HepG2 (cell line): ENCODE data around the gene PMEPA1. TPM values are rescaled to one million over a fixed set of nuclear protein-coding genes. Genes with fewer than 3 reads are reported as not detected.

Experiments used
- ATAC-seq: fragments of 200-7000 bp; cut with Tn5 transposase; 3 replicates; pipeline ENCODE4 v1.9.1; 2020; ENCODE audit warnings: mild to moderate bottlenecking, moderate library complexity
- BruUV-seq: library from RNA; stranded (reverse); fragments of 400-500 nt; replicated peaks from 2 replicates; lab custom pipeline; 2021; lab: Mats Ljungman, UMichigan
- CTCF ChIA-PET: fragments of 300-600 bp; formaldehyde crosslinking; extraction: SDS; loops from one replicate; lab custom pipeline; 2021; ENCODE audit warnings: low total read pairs, inconsistent platforms, low intra/inter-chr PET ratio; lab: Yijun Ruan, JAX
- POLR2A ChIA-PET: fragments of 350-600 bp; sonication (Branson Sonifier 250); formaldehyde crosslinking; loops from one replicate; lab custom pipeline; 2020; ENCODE audit warnings: antibody characterized with exemption, inconsistent platforms; lab: Yijun Ruan, JAX
- DNase-seq: peaks from one replicate; pipeline ENCODE4 v3.0.0-alpha.2; 2015; ENCODE audit warnings: low spot score
- FAIRE-seq: peaks from 3 replicates; lab custom pipeline; 2011; peaks lifted over from hg19 to GRCh38; lab: Jason Lieb, UNC
- H2AFZ ChIP-seq: one replicate; pipeline ENCODE4 v1.6.1; 2011; ENCODE audit warnings: low read length, inconsistent platforms
- H3K27ac ChIP-seq: fragments of 300-600 bp; 3 replicates; pipeline ENCODE4 v1.8.0; 2011; ENCODE audit warnings: mixed run types, mild to moderate bottlenecking, mixed read lengths, low read length, inconsistent platforms; ENCODE audit not compliant: insufficient read depth; ENCODE audit errors: extremely low read length
- H3K27me3 ChIP-seq, 2 experiments: fragments of 200-600 bp in 1 of 2; 2 replicates in 1 of 2; 3 replicates in 1 of 2; pipeline versions ENCODE4 v1.6.0 to v1.8.0; 2011; ENCODE audit warnings: low read length in 2 of 2, mild to moderate bottlenecking in 2 of 2, moderate library complexity in 2 of 2, inconsistent platforms in 1 of 2; ENCODE audit not compliant: insufficient read depth in 2 of 2, control insufficient read depth in 1 of 2
- H3K36me3 ChIP-seq, 2 experiments: fragments of 200-600 bp in 1 of 2; replicated peaks in 1 of 2; 2 replicates in 1 of 2; 3 replicates in 1 of 2; pipeline versions ENCODE4 v1.5.1 to v1.8.0; 2011; ENCODE audit warnings: low read length in 2 of 2, inconsistent platforms in 1 of 2; ENCODE audit not compliant: insufficient read depth in 2 of 2, control insufficient read depth in 1 of 2
- H3K4me1 ChIP-seq: 2 replicates; pipeline ENCODE4 v1.5.1; 2012; ENCODE audit warnings: low read length, inconsistent platforms; ENCODE audit not compliant: insufficient read depth
- H3K4me2 ChIP-seq: 2 replicates; pipeline ENCODE4 v1.6.0; 2011; ENCODE audit warnings: low read depth, low read length, inconsistent platforms
- H3K4me3 ChIP-seq, 3 experiments: fragments of 200-600 bp in 1 of 3; sonication (generic), shearing (Covaris generic) in 1 of 3; replicated peaks in 1 of 3; 2 replicates each; pipeline ENCODE4 v1.5.1; 2011 to 2016; ENCODE audit warnings: low read length in 3 of 3, inconsistent platforms in 2 of 3, low read depth in 2 of 3, mild to moderate bottlenecking in 2 of 3, control low read depth in 1 of 3, mixed read lengths in 1 of 3; ENCODE audit not compliant: insufficient read depth in 1 of 3
- H3K79me2 ChIP-seq: one replicate; pipeline ENCODE4 v1.6.1; 2011; ENCODE audit warnings: low read length, inconsistent platforms; ENCODE audit not compliant: insufficient read depth
- H3K9ac ChIP-seq: 2 replicates; pipeline ENCODE4 v1.6.0; 2011; ENCODE audit warnings: mild to moderate bottlenecking, low read depth, low read length, inconsistent platforms; ENCODE audit not compliant: insufficient read depth
- H3K9me3 ChIP-seq: 2 replicates; pipeline ENCODE4 v1.5.1; 2012; ENCODE audit warnings: mild to moderate bottlenecking, low read length
- H4K20me1 ChIP-seq: 2 replicates; pipeline ENCODE4 v1.6.0; 2011; ENCODE audit warnings: inconsistent platforms, mild to moderate bottlenecking, low read length, moderate library complexity; ENCODE audit not compliant: insufficient read depth
- ATF7 ChIP-seq, 2 experiments: fragments of 450-650 bp in 1 of 2; sonication (generic) in 1 of 2; formaldehyde crosslinking in 1 of 2; IDR thresholded peaks; 2 replicates each; pipeline versions ENCODE4 v1.4.0 to v1.6.1; 2016 to 2020; ENCODE audit warnings: antibody characterized with exemption in 1 of 2, mild to moderate bottlenecking in 1 of 2, missing genetic modification reagents in 1 of 2
- CENPBD1 ChIP-seq: sonication (generic); formaldehyde crosslinking; IDR thresholded peaks from 2 replicates; pipeline ENCODE4 v1.8.0; 2022; ENCODE audit warnings: missing genetic modification reagents, low read depth, mild to moderate bottlenecking, borderline replicate concordance
- GATA4 ChIP-seq: sonication (generic); IDR thresholded peaks from 2 replicates; pipeline ENCODE4 v1.6.1; 2016; ENCODE audit warnings: antibody characterized with exemption, low read depth, borderline replicate concordance
- GZF1 ChIP-seq: sonication (generic); formaldehyde crosslinking; IDR thresholded peaks from 2 replicates; pipeline ENCODE4 v1.5.1; 2020; ENCODE audit warnings: mild to moderate bottlenecking, missing genetic modification reagents
- HNRNPUL1 ChIP-seq: fragments of 200-400 bp; formaldehyde crosslinking; IDR thresholded peaks from 2 replicates; pipeline ENCODE4 v1.6.1; 2017; ENCODE audit warnings: low read depth, mild to moderate bottlenecking, low read length, moderate library complexity
- MLLT10 ChIP-seq: sonication (generic); formaldehyde crosslinking; IDR thresholded peaks from 2 replicates; pipeline ENCODE4 v1.4.0; 2020; ENCODE audit warnings: missing genetic modification reagents
- PRDM15 ChIP-seq: sonication (generic); formaldehyde crosslinking; IDR thresholded peaks from 2 replicates; pipeline ENCODE4 v1.4.0; 2020; ENCODE audit warnings: missing genetic modification reagents
- RFX1 ChIP-seq: fragments of 450-650 bp; IDR thresholded peaks from 2 replicates; pipeline ENCODE4 v1.6.1; 2017
- RFXAP ChIP-seq: sonication (generic); formaldehyde crosslinking; IDR thresholded peaks from 2 replicates; pipeline ENCODE4 v1.4.0; 2020; ENCODE audit warnings: missing genetic modification reagents, borderline replicate concordance
- USF2 ChIP-seq, 2 experiments: sonication (generic) in 1 of 2; formaldehyde crosslinking in 1 of 2; IDR thresholded peaks; 2 replicates each; pipeline versions ENCODE4 v1.5.1 to v1.6.1; 2011 to 2020; ENCODE audit warnings: borderline replicate concordance in 1 of 2, low read depth in 1 of 2, low read length in 1 of 2, mild to moderate bottlenecking in 1 of 2, missing genetic modification reagents in 1 of 2, moderate library complexity in 1 of 2
- ZBTB7A ChIP-seq: sonication (generic); formaldehyde crosslinking; IDR thresholded peaks from 2 replicates; pipeline ENCODE4 v1.8.0; 2022; ENCODE audit warnings: mild to moderate bottlenecking, missing genetic modification reagents
- ZNF253 ChIP-seq: sonication (generic); formaldehyde crosslinking; IDR thresholded peaks from 2 replicates; pipeline ENCODE4 v1.8.0; 2022; ENCODE audit warnings: mild to moderate bottlenecking, missing genetic modification reagents, borderline replicate concordance
- ZNF543 ChIP-seq: sonication (generic); formaldehyde crosslinking; IDR thresholded peaks from 2 replicates; pipeline ENCODE4 v1.4.0; 2020; ENCODE audit warnings: mild to moderate bottlenecking, missing genetic modification reagents
- ZNF563 ChIP-seq: sonication (generic); formaldehyde crosslinking; IDR thresholded peaks from 2 replicates; pipeline ENCODE4 v1.8.0; 2022; ENCODE audit warnings: mild to moderate bottlenecking, moderate library complexity, missing genetic modification reagents
- ZNF775 ChIP-seq: sonication (generic); formaldehyde crosslinking; IDR thresholded peaks from 2 replicates; pipeline ENCODE4 v1.4.0; 2020; ENCODE audit warnings: missing genetic modification reagents, mild to moderate bottlenecking, moderate library complexity, borderline replicate concordance
- ZNF777 ChIP-seq: sonication (generic); formaldehyde crosslinking; IDR thresholded peaks from 2 replicates; pipeline ENCODE4 v1.4.0; 2020; ENCODE audit warnings: missing genetic modification reagents
- WGBS: methylation state at CpG from one replicate; pipeline ENCODE4 v1.1.6; 2017; ENCODE audit warnings: low lambda C conversion rate; 5-methylcytosine and 5-hydroxymethylcytosine counted together
- in situ Hi-C: cut with HindIII; loops from 2 replicates; pipeline ENCODE4 v1.10.0; 2017; ENCODE audit warnings: low pct_unique_long_range_greater_than_20kb; ENCODE audit not compliant: extremely low pct_ligation_motif_present
- intact Hi-C: fragments of 100-400 bp; cut with micrococcal nuclease; formaldehyde crosslinking; loops from one replicate; pipeline ENCODE4 v1.10.0; 2022; ENCODE audit not compliant: unreplicated experiment
- polyA plus RNA-seq, 8 experiments: library from polyadenylated mRNA; depleted of rRNA in 3 of 8; stranded (reverse) in 7 of 8; unstranded in 1 of 8; fragments of >200 nt; fragmentation: Illumina TruSeq in 4 of 8; extraction: Trizol in 4 of 8; gene quantifications; 2 replicates each; pipeline versions ENCODE4 v1.2.1 to v1.2.3, GENCODE V29; 2011 to 2016; ENCODE audit warnings: low read depth in 4 of 8, missing spikeins in 1 of 8, mixed read lengths in 1 of 8; ENCODE audit not compliant: insufficient read depth in 1 of 8
- total RNA-seq, 5 experiments: library from RNA; depleted of rRNA; stranded (reverse); fragments of >200 nt; fragmentation: Illumina TruSeq; extraction: Trizol; gene quantifications; 2 replicates each; pipeline ENCODE4 v1.2.3, GENCODE V29; 2016; ENCODE audit warnings: low read depth in 1 of 5

The PMEPA1 gene
- total and polyA plus RNA-seq, 2 of the 13 experiments (the other 11 are each of a cell fraction or from before 2014, with no cell fraction given): not detected

GRCh38 chr20:57667924-57668782, 41.7 kb downstream of the PMEPA1 start (continued):
- TF ChIP-seq USF2 (IDR thresholded peaks at IDR 0.05; ENCODE audit: low read depth, low read length): peak; percentile 31; the same call in 1 of the 2 replicates
- no peak for TF ChIP-seq USF2 (CRISPR knock-in tag; IDR thresholded peaks at IDR 0.05; ENCODE audit: borderline replicate concordance)

GRCh38 chr20:57667388-57667787, 42.4 kb downstream of the PMEPA1 start:
- no TSS peak for BruUV-seq
- FAIRE-seq: no peak
- H3K9me3 ChIP-seq: no peaks in the 10 kb centered on the region
- no peaks in the 10 kb centered on the region for H3K79me2 ChIP-seq
- ATAC-seq: no peak
- intact Hi-C loops: no loop called here
- H3K27ac ChIP-seq: no peak overlapping the region
- WGBS: 40% methylated on average over 16 of the region's 16 CpGs
- H3K4me2 ChIP-seq: no peak overlapping the region
- H3K27me3 ChIP-seq: peaks cover 18 to 93% of the 10 kb centered on the region in 2 experiments
- H3K4me1 ChIP-seq: no peaks in the 10 kb centered on the region
- no peak overlapping the region for H3K9ac ChIP-seq
- no peaks in the 10 kb centered on the region; the same call in 1 of the 2 replicates for H4K20me1 ChIP-seq
- ChIA-PET CTCF (no interaction called here), POLR2A (no interaction called here)
- in situ Hi-C loops: no loop called here
- H2AFZ ChIP-seq: no peak overlapping the region
- no peaks in the 10 kb centered on the region for H3K36me3 ChIP-seq
- H3K4me3 ChIP-seq: no peak overlapping the region
- DNase-seq: no peak
- TF ChIP-seq ZNF563 (CRISPR knock-in tag): no peak
- no peak for TF ChIP-seq ATF7 (IDR thresholded peaks at IDR 0.05)
- TF ChIP-seq ATF7 (CRISPR knock-in tag; IDR thresholded peaks at IDR 0.05): no peak
- TF ChIP-seq ZBTB7A: no peak
- TF ChIP-seq HNRNPUL1: no peak
- no peak for TF ChIP-seq ZNF775 (CRISPR knock-in tag)
- TF ChIP-seq ZNF777 (CRISPR knock-in tag): no peak
- no peak for TF ChIP-seq PRDM15 (CRISPR knock-in tag)
- TF ChIP-seq ZNF543 (CRISPR knock-in tag): no peak
- no peak for TF ChIP-seq RFXAP (CRISPR knock-in tag)
- TF ChIP-seq RFX1: no peak
- TF ChIP-seq ZNF253 (CRISPR knock-in tag): no peak
- no peak for TF ChIP-seq GZF1
- TF ChIP-seq MLLT10 (CRISPR knock-in tag): no peak
- TF ChIP-seq CENPBD1 (CRISPR knock-in tag): no peak
- TF ChIP-seq GATA4: no peak
